GM10266 (cell line): ENCODE results near the gene MGAT1.

Experiments used
- DNase-seq: peaks from one replicate; pipeline ENCODE4 v3.0.0; 2012; ENCODE audit errors: extremely low spot score
- TF ChIP-seq, protein P1 (sequence below): IDR thresholded peaks from 2 replicates; pipeline ENCODE4 v1.5.1; 2012; ENCODE audit warnings: mild to moderate bottlenecking, low read depth; ENCODE audit not compliant: control insufficient read depth, insufficient read depth; ENCODE audit errors: missing control alignments

MGAT1 gene

DNA sequence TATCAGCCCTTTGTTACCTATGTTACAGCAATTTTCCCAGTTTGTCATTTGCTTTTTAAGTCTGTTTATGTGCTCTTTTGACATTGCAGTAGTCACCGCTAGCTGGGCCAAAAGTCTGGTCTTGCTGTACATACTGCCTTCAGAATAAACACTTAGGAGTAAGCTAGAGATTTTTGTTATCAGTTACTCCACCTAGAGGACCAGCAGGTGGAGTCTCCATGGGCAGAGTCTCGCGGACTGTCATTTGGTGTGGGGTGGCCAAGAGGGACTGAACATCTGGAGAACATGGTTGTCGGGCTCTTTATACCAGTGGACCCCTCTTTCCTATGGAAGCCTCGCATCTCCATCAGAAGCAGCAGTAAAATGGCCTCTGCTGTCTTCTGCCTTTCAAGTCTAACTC is 10.8 kb upstream of the MGAT1 start:
- TF ChIP-seq, protein P1, sequence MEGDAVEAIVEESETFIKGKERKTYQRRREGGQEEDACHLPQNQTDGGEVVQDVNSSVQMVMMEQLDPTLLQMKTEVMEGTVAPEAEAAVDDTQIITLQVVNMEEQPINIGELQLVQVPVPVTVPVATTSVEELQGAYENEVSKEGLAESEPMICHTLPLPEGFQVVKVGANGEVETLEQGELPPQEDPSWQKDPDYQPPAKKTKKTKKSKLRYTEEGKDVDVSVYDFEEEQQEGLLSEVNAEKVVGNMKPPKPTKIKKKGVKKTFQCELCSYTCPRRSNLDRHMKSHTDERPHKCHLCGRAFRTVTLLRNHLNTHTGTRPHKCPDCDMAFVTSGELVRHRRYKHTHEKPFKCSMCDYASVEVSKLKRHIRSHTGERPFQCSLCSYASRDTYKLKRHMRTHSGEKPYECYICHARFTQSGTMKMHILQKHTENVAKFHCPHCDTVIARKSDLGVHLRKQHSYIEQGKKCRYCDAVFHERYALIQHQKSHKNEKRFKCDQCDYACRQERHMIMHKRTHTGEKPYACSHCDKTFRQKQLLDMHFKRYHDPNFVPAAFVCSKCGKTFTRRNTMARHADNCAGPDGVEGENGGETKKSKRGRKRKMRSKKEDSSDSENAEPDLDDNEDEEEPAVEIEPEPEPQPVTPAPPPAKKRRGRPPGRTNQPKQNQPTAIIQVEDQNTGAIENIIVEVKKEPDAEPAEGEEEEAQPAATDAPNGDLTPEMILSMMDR: peak; percentile 41
- no peak for DNase-seq

GRCh38 chr5:180811623-180812124 is 9.1 kb upstream of the MGAT1 start:
- no peak for DNase-seq
- TF ChIP-seq, protein P1: no peak

DNA sequence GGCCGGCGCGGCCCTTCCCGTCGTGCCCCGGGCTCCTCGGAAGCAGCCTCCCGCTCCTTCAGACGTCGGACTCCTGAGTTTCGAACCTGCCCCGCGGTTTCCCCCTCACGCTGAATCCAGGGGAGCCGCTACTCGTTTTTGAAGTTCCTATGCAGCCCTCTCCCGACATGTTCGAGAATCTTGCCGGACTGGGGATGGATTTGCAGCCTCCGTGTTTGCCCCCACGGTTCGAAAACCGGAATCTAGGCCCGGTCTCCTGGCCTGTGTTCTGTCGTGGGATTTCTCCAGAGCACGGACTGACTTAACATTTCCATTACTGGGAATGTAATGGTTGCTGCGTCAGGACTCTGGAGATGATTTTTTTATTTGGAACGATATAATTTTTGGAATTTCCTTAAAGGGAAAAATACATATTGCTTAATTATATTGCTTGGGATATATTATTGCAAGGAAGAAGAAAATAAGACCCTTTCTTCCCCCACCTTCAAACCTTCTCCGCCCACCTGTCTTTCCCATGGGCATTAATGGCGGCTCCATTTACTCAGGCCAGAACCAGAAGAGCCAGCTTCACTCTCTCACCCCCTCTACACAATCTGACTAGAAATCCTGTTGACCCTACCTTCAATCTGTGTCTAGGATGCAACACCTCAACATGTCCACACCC is 8.5 kb upstream of the MGAT1 start:
- no peak for DNase-seq

DNA sequence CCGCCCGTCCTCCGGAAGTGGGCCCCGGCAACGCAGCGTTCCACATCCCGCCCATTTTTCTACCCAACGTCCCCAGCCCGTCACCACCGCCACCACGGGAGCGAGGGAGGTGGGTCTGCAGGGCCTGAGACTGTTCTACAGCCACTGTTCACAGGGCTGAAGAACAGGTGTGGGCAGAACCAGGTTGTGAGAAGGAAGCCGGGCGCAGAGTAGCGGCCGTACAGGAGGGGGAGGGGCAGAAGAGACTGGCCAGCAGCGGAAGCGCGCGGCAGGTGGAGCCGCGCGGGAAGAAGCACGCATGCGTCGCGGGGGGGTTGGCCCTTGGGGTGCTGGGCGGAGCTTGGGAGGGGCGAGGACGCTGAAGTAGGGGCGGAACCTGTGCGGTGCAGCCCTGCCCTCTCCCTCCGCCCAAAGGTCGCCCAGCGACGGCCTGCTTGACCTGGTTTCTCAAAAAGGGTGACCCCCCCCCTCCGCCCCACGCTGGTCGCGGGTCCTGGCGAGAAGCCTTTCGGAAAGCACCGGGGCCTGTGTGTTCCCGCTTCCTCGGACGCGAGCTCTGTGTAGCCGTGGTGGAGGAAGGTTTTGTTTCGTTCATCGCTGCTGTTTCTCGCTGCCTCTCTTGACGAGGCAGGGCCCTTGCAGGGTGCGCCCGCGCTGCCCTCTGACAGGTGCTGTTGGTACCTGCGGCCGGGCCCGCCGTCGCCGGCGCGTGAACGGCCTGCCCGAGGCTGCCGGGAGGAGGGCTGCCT is 7.8 kb upstream of the MGAT1 start:
- TF ChIP-seq, protein P1: no peak
- DNase-seq: peak; percentile 96

More for the DNA sequence above, 8.5 kb upstream of the MGAT1 start:
- TF ChIP-seq, protein P1: no peak

- TF ChIP-seq, protein P1: no peak
- DNase-seq: peak; percentile 93
Measured at GRCh38 chr5:180809403-180810209, 7.0 kb upstream of the MGAT1 start.

GRCh38 chr5:180808461-180809000 is 5.9 kb upstream of the MGAT1 start:
- DNase-seq: no peak
- TF ChIP-seq, protein P1: no peak
